Peyer's patch (tissue), 4 donors: ENCODE data around the gene AP2A1.

Experiments used
- CTCF ChIP-seq, 6 experiments: fragments of 450-650 bp in 4 of 6; fragments of 200-600 bp in 2 of 6; sonication (generic) in 1 of 6; IDR thresholded peaks; one replicate each; pipeline ENCODE4 v1.5.1; 2017 to 2019; ENCODE audit warnings: antibody characterized with exemption in 6 of 6, mild to moderate bottlenecking in 3 of 6, moderate library complexity in 1 of 6
- POLR2A ChIP-seq, 2 donors: fragments of 450-650 bp; IDR thresholded peaks; one replicate each; pipeline ENCODE4 v1.5.1; 2017; ENCODE audit warnings: antibody characterized with exemption in 2 of 2, mild to moderate bottlenecking in 2 of 2, moderate library complexity in 2 of 2

GRCh38 chr19:49770529-49770928, 3.7 kb downstream of the AP2A1 start:
- TF ChIP-seq CTCF (IDR thresholded peaks at IDR 0.05) (no peak), POLR2A (IDR thresholded peaks at IDR 0.05) (no peak)
